GM18499 (cell line): Measurements from ENCODE around the gene MOV10L1.

ENCODE experiments used
- ATAC-seq: cut with Tn5 transposase; IDR thresholded peaks from one replicate; pipeline ENCODE4 v1.9.1; 2021; ENCODE audit warnings: moderate number of reproducible peaks; ENCODE audit not compliant: insufficient read depth, unreplicated experiment

MOV10L1 gene

GRCh38 chr22:50183141-50183971 lies 93.5 kb downstream of the MOV10L1 start:
- ATAC-seq, result no peak

DNA sequence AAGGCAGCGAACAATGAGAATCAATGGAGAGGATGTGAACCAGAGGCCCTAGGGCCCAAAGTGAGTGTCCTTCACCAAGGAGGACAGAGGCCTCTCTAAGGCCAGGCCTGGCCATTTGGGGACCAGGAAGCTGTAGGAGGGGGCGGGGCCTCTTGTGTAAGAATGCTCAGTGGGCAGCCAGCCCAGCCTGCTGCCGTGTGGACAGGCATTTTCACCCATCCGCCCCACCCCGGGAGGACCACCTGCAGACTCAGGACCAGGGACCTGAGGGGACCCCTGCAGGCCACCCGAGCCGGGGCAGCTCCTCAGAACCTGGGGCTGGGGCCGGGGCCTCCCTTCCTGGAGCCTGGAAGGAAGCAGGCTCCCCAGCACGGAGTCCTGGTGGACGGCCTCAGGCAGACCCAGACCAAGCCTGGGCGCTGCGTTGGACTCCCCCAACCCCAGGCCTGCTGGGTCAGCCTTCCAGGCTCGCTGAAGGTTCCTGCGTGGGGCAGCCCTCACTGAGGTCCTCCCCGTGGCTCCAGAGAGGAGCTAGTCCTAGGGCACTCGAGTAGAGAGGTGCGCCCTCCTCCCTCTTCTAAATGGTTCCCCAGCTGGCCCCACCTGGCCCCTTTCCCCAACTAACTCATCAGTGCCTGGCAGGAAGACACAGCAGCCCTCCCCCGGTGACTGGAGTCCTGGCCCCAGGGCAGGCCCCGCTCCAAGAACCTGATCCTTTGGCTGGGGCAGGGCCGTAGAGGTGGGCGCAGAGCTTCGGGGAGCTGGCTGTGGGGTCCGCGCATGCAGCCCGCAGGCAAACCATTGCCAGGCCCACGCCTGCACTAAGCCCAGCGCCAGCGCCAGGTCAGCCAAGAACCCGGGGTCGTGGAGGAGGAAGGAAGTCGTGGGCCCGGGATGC lies 94.4 kb downstream of the MOV10L1 start:
- no peak for ATAC-seq

GRCh38 chr22:50184902-50185374 lies 95.1 kb downstream of the MOV10L1 start:
- no peak for ATAC-seq

GRCh38 chr22:50185375-50186087 lies 95.7 kb downstream of the MOV10L1 start, which contains the start of gene TRABD:
TRABD (plus strand) TSS chr22:50185913; CDS start chr22:50193061, 7,148 bp downstream.
- ATAC-seq, result no peak

- no peak for ATAC-seq
Measured at GRCh38 chr22:50186181-50186714, 96.4 kb downstream of the MOV10L1 start.

DNA sequence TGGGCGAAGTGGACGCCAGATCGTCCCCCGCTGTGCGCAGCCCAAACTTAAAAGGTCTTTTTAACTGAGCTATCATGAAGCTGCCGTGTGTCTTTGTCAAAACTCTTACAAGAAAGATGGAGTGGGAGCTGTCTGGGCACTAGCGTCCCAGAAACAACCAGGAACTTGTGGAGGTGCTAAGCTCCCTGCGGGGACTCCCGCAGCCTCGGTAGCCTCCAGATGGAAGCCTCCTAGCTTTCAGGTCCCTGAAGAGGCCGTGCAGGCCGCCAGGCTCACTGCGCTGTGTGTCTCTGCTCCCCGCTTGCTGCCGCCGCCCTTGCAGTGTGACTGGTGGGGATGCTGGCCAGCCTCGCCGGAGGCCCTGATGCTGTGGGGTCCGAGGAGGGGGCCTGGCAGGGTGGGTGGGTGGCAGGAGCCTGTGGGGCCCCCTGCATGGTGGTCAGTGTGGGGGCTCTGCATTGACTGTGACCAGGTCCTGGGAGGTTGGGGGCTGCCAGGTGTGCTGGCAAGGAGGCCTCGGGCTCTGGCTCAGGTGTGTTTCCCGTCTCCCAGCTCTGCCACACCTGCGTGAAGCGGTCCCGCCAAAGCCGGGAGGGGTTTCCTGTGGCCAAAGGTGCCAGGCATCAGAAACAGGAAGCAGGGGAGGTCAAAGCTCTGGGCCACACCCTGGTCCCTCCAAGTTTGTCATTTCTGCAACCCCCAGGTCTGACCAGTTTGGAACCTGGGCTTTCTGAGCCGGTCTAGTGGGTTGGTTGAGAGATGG lies 97.1 kb downstream of the MOV10L1 start:
- no peak for ATAC-seq

DNA sequence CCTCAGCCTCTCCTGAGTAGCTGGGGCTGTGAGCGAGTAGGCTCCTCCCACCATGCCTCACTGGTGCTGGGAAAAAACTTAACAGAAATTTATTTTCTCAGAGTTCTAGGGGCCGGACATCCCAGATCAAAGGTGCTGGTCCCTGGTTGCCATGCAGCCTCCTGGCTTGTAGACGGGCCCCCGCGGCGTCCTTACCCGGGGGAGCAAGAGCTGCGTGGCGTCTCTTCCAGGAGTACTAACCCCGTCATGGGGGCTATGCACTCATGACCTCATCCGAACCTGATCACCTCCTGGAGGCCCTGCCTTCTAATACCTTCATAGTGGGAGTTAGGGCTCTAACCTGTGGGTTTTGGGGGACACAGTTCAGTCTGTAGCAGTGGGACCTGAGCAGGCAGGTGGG lies 98.5 kb downstream of the MOV10L1 start:
- ATAC-seq, result no peak

GRCh38 chr22:50189184-50189848 lies 99.5 kb downstream of the MOV10L1 start:
- no peak for ATAC-seq

- no peak for ATAC-seq
Measured at GRCh38 chr22:50189849-50190181, 100.0 kb downstream of the MOV10L1 start.

GRCh38 chr22:50190182-50190940 lies 100.6 kb downstream of the MOV10L1 start:
- ATAC-seq, result no peak

DNA sequence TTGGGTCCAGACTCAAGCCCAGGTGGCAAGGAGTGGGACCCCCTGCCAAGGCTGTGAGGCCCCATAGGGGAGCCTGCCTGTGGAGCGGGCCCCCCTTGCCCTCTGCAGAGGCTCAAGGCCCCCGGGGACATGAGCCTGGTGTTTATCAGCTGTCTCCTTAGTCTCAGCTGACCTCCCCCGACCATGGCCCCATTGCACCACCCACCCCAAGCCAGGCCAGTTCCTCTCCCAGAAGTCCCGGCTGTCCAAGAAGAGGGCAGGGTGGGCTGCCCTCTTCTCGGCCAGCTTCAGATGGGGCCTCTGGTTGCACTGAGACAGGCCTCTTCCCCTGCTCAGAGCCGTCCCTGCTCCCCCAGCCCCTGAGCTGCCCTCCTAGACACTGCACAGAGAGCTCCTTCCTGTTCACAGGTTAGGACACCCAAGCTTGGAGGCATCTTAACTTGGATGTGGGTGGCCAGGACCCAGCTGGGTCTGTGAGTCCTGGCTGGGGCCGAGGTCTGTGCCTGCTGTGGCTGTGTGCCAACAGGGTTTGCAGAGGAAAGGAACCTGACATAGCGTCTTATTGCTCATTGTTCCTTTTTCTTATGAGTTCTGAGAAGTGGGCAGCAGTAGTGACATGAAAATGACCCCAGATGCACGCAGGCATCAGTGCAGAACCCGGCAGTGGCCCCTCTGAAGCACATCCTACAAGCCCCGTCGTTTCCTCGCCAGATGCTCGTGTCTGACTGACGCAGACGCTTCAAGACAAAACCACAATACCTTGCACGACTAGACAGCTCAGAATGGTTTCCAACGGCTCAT lies 101.3 kb downstream of the MOV10L1 start:
- no peak for ATAC-seq

- ATAC-seq, result no peak
Measured at GRCh38 chr22:50192436-50193204, 102.8 kb downstream of the MOV10L1 start.

DNA sequence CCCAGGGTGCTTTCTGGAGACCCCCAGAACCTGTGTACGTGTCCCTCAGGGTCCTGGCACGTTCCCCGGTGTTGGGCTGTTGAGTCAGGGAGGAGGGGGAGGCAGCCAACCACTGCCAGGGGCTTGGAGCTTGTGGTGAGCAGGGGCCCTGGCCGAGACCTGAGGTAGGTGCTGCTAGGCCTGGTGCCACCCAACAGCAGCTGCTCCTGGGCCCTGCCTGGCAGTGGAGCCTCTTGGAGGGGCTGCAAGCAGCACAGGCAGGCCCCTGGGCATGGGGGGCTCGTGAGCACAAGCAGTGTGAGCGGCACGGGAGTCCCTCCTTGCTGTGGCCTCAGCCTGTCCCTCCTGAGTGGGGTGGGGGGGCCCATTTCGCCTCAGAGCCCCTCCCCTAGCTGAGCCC lies 103.8 kb downstream of the MOV10L1 start:
- ATAC-seq, result no peak

- no peak for ATAC-seq
Measured at GRCh38 chr22:50194037-50194805, 104.4 kb downstream of the MOV10L1 start.

DNA sequence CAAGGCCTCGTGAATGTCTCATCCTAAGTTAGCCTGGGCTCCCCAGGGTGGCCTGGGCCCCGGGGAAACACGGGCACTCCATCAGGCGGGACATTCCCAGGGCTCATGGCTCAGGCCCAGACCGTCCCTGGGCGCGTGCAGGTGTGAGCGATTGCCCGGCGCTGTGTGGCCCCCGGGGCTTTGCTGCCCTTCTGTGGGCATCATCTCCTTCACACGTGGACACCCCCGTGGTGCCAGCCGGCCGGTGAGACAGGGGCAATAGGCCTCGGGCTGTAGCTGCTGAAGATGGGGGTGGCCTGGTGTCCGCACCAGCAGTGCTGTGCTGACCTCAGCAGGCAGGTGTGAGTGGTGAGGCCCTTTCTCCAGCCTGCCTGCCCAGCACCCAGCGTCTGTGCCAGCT lies 106.5 kb downstream of the MOV10L1 start:
- ATAC-seq, result no peak
